Smooth muscle cell (in vitro differentiated cells): ENCODE measurements around the gene WNT9B. TPM values are rescaled to one million over a fixed set of nuclear protein-coding genes. Genes with fewer than 3 reads are reported as not detected.

Experiments used
- DNase-seq: peaks from one replicate; lab custom pipeline; 2025; ENCODE audit not compliant: unreplicated experiment; lab: John Stamatoyannopoulos, UW
- H2AFZ ChIP-seq: fragments of 200-600 bp; sonication (generic); 2 replicates; pipeline ENCODE4 v1.6.0; 2016; ENCODE audit warnings: antibody characterized with exemption, low read depth, mild to moderate bottlenecking
- H3F3A ChIP-seq: fragments of 200-600 bp; sonication (generic); 2 replicates; pipeline ENCODE4 v1.6.0; 2017; ENCODE audit warnings: antibody characterized with exemption, low read depth
- H3K27ac ChIP-seq: fragments of 200-600 bp; sonication (generic); 2 replicates; pipeline ENCODE4 v1.5.1; 2016; ENCODE audit warnings: low read depth, mild to moderate bottlenecking
- H3K27me3 ChIP-seq: fragments of 200-600 bp; sonication (generic); 2 replicates; pipeline ENCODE4 v1.6.1; 2016; ENCODE audit warnings: low read depth, mild to moderate bottlenecking
- H3K36me3 ChIP-seq: fragments of 200-600 bp; sonication (generic); 2 replicates; pipeline ENCODE4 v1.5.1; 2016; ENCODE audit warnings: low read depth
- H3K4me1 ChIP-seq: fragments of 200-600 bp; sonication (generic); 2 replicates; pipeline ENCODE4 v1.5.1; 2016; ENCODE audit warnings: low read depth
- H3K4me2 ChIP-seq: fragments of 200-600 bp; sonication (generic); 2 replicates; pipeline ENCODE4 v1.6.0; 2016; ENCODE audit warnings: mild to moderate bottlenecking
- H3K4me3 ChIP-seq: fragments of 200-600 bp; sonication (generic); 2 replicates; pipeline ENCODE4 v1.5.1; 2016; ENCODE audit warnings: mild to moderate bottlenecking
- H3K79me2 ChIP-seq: fragments of 200-600 bp; sonication (generic); 2 replicates; pipeline ENCODE4 v1.6.0; 2016; ENCODE audit warnings: low read depth, mild to moderate bottlenecking
- H3K9ac ChIP-seq: fragments of 200-600 bp; sonication (generic); 2 replicates; pipeline ENCODE4 v1.6.0; 2016; ENCODE audit warnings: low read depth
- H3K9me3 ChIP-seq: fragments of 200-600 bp; sonication (generic); replicated peaks from 2 replicates; pipeline ENCODE4 v1.5.1; 2016; ENCODE audit warnings: low read depth
- H4K20me1 ChIP-seq: fragments of 200-600 bp; sonication (generic); 2 replicates; pipeline ENCODE4 v1.6.0; 2016; ENCODE audit warnings: low read depth
- CTCF ChIP-seq: fragments of 200-600 bp; sonication (generic); IDR thresholded peaks from 2 replicates; pipeline ENCODE4 v1.5.1; 2017; ENCODE audit warnings: borderline replicate concordance, mild to moderate bottlenecking, antibody characterized with exemption; ENCODE audit not compliant: insufficient read depth, poor library complexity, severe bottlenecking
- WGBS: methylation state at CpG from one replicate; pipeline ENCODE4 v1.1.7; 2016; ENCODE audit warnings: low lambda C conversion rate; 5-methylcytosine and 5-hydroxymethylcytosine counted together
- polyA plus RNA-seq: library from polyadenylated mRNA; unstranded; fragments of >200 nt; fragmentation: Nextera tagmentation; extraction: Ambion mirVana; gene quantifications from 2 replicates; pipeline ENCODE4 v1.2.1, GENCODE V29; 2016
- total RNA-seq: library from RNA; depleted of rRNA; stranded (reverse); fragments of >200 nt; gene quantifications from 2 replicates; pipeline ENCODE4 v1.2.3, GENCODE V29; 2014

Gene WNT9B
- total and polyA plus RNA-seq, 2 experiments from 2014 or later: not detected

GRCh38 chr17:46826116-46826515 is 25.3 kb upstream of the WNT9B start:
- Histone ChIP-seq H3K79me2 (no peaks in the 10 kb centered on the region), H3F3A (no peaks in the 10 kb centered on the region), H3K4me2 (no peak overlapping the region), H4K20me1 (no peaks in the 10 kb centered on the region), H2AFZ (no peak overlapping the region), H3K4me1 (no peaks in the 10 kb centered on the region), H3K9ac (no peak overlapping the region), H3K27me3 (peaks cover 17% of the 10 kb centered on the region), H3K9me3 (no peaks in the 10 kb centered on the region), H3K27ac (no peak overlapping the region), H3K36me3 (no peaks in the 10 kb centered on the region), H3K4me3 (no peak overlapping the region)
- no peak for TF ChIP-seq CTCF
- 75% methylated on average over 1 of the region's 1 CpG for WGBS
- no peak for DNase-seq

- no peak for DNase-seq
- Histone ChIP-seq H3K36me3 (no peaks in the 10 kb centered on the region), H3K27ac (no peak overlapping the region), H3K79me2 (no peaks in the 10 kb centered on the region), H3K9ac (no peak overlapping the region), H3K4me3 (no peak overlapping the region), H3K4me1 (no peaks in the 10 kb centered on the region), H3K4me2 (no peak overlapping the region), H2AFZ (no peak overlapping the region), H3F3A (no peaks in the 10 kb centered on the region), H4K20me1 (no peaks in the 10 kb centered on the region), H3K9me3 (no peaks in the 10 kb centered on the region), H3K27me3 (peaks cover 5% of the 10 kb centered on the region)
- TF ChIP-seq CTCF: no peak
- 100% methylated on average over 2 of the region's 2 CpGs for WGBS
Observed at GRCh38 chr17:46827274-46827673, 24.1 kb upstream of the WNT9B start.

GRCh38 chr17:46831573-46832330 is 19.6 kb upstream of the WNT9B start:
- 88% methylated on average over 14 of the region's 14 CpGs for WGBS
- no peaks in the 10 kb centered on the region for H3K79me2 ChIP-seq
- no peaks in the 10 kb centered on the region for H3F3A ChIP-seq
- H4K20me1 ChIP-seq: no peaks in the 10 kb centered on the region
- H3K4me2 ChIP-seq: no peak overlapping the region
- peaks cover 3% of the 10 kb centered on the region for H3K4me1 ChIP-seq
- H3K27ac ChIP-seq: no peak overlapping the region
- H3K9ac ChIP-seq: no peak overlapping the region
- H3K36me3 ChIP-seq: no peaks in the 10 kb centered on the region
- TF ChIP-seq CTCF: no peak
- H2AFZ ChIP-seq: no peak overlapping the region
- H3K27me3 ChIP-seq: no peaks in the 10 kb centered on the region
- no peak overlapping the region for H3K4me3 ChIP-seq
- no peaks in the 10 kb centered on the region for H3K9me3 ChIP-seq
- DNase-seq: no peak

- H3K27me3 ChIP-seq: no peaks in the 10 kb centered on the region
- H3F3A ChIP-seq: no peaks in the 10 kb centered on the region
- H3K9me3 ChIP-seq: no peaks in the 10 kb centered on the region
- TF ChIP-seq CTCF: no peak
- H3K4me1 ChIP-seq: peaks cover 3% of the 10 kb centered on the region
- H3K4me3 ChIP-seq: no peak overlapping the region
- 60% methylated on average over 10 of the region's 11 CpGs for WGBS
- H3K79me2 ChIP-seq: no peaks in the 10 kb centered on the region
- DNase-seq: no peak
- no peaks in the 10 kb centered on the region for H3K36me3 ChIP-seq
- no peak overlapping the region for H3K27ac ChIP-seq
- H3K9ac ChIP-seq: no peak overlapping the region
- H2AFZ ChIP-seq: no peak overlapping the region
- no peak overlapping the region for H3K4me2 ChIP-seq
- H4K20me1 ChIP-seq: no peaks in the 10 kb centered on the region
Observed at GRCh38 chr17:46832331-46832821, 19.0 kb upstream of the WNT9B start.
